GM18861 (cell line): Measurements from ENCODE around the gene SLC35G6.
"Not testable (repeated sequence)": the region's sequence is repeated elsewhere in the genome, so short reads cannot be mapped to it uniquely, and the experiment has no call there.

Experiments used
- ATAC-seq: cut with Tn5 transposase; IDR thresholded peaks from one replicate; pipeline ENCODE4 v1.9.1; 2021; ENCODE audit not compliant: unreplicated experiment

The SLC35G6 gene

DNA sequence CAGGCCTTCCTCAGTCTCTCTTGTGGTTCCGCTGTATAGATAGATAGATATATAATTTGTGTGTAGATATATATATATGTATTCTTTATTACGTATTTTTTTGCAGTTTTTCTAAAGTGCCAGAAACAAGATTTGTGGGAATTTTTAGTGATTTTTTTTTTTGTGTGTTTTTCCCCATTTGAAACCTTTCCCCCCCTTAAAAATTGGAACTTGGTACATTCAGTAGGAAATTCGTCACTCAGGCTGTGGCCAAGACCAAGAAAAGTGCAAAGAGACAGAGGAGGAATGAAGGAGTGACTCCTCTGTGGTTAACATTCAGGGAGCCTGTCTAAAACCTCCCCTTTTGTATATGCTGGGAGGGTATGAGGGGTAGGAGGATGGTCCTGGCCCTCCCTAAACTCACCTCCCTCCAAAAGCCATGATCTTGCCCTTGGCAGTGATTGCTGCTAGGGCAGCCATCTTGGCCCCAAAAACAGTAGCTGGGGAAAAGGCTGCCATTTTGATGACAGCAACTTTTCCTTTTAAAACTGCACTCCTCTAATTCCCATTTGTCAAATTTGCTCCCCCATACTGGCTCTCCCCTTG lies 21.2 kb upstream of the SLC35G6 start:
- no peak for ATAC-seq

DNA sequence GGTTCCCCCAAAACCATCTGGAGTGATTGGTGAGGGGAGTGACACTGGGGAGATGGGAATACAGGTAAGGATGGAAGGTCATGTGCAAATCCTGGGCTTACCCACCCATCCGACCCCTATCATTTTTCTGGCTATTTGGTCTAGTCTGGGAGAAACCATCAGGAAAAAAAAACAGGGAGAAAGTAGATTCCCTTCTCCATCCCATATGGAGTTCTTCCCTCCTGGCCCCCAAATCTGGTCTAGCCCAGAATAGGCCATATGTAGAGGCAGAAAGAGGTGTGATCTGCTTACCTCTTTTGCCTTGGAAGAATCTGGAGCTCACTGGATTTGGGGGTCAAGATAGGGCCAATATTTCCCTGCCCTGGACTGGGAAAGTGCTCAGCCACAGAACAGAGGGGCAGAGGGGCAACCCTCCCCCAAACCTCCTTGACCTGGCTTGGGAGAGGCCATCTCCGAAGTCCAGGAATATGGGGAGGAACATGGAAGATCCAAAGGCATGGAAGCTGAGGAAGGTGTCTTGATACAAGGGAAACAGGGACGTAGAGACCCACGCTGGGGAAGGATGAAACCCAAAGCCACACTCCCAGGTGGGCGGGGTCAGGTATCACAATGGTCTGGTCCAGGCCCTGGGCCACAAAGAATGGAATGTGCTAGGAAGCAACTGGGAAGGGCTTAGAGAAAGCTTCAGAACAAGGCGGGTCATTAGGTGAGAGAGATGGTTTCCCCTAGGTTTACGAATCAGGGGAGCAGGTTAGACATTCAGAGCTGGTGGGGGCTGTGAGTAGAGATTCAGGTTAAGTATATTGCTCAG lies 20.2 kb upstream of the SLC35G6 start:
- ATAC-seq, result no peak

- no peak for ATAC-seq
Measured at GRCh38 chr17:7462474-7463371, 18.5 kb upstream of the SLC35G6 start.

DNA sequence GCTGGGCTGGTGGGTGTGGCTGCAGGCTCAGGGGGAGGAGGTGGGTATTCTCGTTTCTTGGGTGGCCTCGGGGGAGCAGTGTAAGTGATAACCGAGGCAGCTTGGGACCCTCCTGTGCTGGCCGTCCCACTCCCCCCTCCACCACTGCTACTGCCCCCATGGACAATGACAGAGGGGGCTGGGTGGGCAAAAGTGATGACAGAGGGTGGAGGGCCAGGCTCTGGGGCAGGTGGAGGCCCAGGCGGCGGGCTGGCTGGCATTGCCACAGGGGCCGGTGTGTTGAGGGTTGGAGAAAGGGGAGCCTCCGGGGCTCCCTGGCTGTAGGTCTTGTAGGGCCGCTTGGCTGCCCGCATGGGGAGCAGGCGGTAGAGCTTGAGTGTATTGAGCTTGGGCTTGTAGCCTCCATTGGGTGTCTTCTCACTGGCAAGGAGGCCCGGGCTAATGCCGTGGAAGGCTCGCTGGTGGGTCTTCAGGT lies 17.8 kb upstream of the SLC35G6 start:
- no peak for ATAC-seq

GRCh38 chr17:7464081-7464480 lies 17.2 kb upstream of the SLC35G6 start:
- no peak for ATAC-seq

- no peak for ATAC-seq
Measured at GRCh38 chr17:7465597-7466275, 15.5 kb upstream of the SLC35G6 start.

- ATAC-seq, result no peak
Measured at GRCh38 chr17:7466318-7466638, 15.0 kb upstream of the SLC35G6 start.

- no peak for ATAC-seq
Measured at GRCh38 chr17:7466639-7467341, 14.5 kb upstream of the SLC35G6 start.

DNA sequence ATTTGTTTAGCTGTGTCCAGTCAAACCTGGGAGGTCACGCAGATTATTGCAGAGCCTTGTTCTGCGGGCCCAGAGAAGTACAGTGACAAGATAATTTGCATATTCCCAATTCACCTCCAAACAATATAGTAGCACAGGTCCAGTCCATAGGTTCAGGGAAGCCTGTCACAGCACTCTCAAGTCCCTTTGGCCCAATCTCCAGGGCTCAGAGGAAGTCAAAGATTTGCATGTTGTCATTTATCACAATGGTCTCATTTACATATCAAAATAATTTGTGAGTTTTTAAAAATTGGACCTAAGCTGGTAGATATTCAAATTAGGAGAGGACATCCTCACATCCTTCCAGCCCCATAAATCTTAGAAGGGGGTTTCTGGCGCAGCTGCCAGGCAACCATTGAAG lies 13.7 kb upstream of the SLC35G6 start:
- ATAC-seq, result no peak

- no peak for ATAC-seq
Measured at GRCh38 chr17:7468290-7468689, 13.0 kb upstream of the SLC35G6 start.

DNA sequence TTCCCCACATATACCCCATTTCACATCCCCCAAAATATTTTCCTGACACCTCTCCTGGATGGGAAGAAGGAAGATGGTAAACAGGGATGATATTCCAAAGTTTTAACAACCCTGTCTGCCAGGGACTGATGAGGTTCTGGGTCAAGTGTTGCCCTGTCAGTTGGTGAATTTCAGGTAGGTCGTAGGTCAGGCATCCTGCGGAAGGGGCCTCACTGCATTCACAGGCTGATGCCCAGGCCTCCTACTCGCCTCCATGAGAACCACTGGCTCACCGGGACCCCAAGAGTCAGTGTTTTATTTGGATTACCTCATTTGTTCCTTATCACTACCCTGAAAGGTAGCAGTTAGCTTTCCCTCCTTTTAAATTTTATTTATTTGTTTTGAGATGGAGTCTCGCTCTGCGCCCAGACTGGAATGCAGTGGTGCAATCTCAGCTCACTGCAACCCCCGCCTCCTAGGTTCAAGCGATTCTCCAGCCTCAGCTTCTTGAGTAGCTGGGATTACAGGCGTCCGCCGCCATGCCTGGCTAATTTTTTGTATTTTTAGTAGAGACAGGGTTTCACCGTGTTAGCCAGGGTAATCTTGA lies 12.3 kb upstream of the SLC35G6 start:
- ATAC-seq, result no peak

- not testable (repeated sequence) for ATAC-seq
Measured at GRCh38 chr17:7469843-7470242, 11.4 kb upstream of the SLC35G6 start.

GRCh38 chr17:7470457-7470973 lies 10.7 kb upstream of the SLC35G6 start:
- ATAC-seq, result not testable (repeated sequence)

- ATAC-seq, result no peak
Measured at GRCh38 chr17:7471729-7472128, 9.5 kb upstream of the SLC35G6 start.

GRCh38 chr17:7474767-7475166 lies 6.5 kb upstream of the SLC35G6 start:
- not testable (repeated sequence) for ATAC-seq

GRCh38 chr17:7475764-7476422 lies 5.4 kb upstream of the SLC35G6 start:
- ATAC-seq, result no peak

DNA sequence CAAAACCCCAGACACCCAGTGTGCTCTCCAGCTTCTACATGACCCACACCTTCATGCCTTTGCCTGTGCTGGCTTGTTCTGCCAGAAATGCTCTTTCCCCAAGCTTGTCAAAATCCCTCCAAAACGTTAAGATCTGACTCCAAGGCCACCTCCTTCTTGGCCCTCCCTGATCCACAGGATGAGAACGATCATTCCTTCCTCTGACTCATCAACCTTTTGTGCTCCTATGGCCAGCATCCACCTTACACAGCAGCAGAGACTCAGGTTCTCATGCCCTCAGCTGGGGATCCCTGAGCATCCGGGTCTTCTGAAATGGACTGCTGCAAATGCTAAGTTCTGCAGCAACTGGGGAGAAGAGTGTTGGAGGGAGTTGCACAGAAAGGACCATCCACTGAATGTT lies 4.8 kb upstream of the SLC35G6 start:
- no peak for ATAC-seq

DNA sequence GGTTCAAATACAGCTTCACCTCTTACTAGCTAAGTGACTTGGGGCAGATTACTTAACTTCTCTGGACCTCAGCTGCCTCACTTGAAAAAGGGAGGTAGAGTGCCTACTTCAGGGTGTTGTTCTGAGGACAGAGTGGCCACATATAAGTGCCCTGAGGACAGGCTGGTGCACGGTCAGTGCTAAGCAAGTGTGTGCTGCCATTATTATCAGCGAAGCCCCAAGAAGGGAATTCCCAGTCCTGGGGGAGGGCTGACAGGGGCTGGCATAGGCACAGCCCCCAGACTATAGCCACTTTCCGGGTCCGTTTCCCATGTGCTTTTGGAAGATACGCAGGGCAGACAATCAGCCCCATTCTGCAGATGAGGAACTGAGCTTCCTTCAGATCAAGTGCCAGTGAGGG lies 4.3 kb upstream of the SLC35G6 start:
- ATAC-seq, result no peak
